ENCODE results near the gene SMAD4.
"Not testable (repeated sequence)": the region's sequence is repeated elsewhere in the genome, so short reads cannot be mapped to it uniquely, and the experiment has no call there.

Gene SMAD4

GRCh38 chr18:51029694-51030536 lies at the start of gene SMAD4:
Gene SMAD4, plus strand, starts transcription at chr18:51030213. Its CDS starts 16,834 bp downstream, at chr18:51047047.
- DNase-seq (ENCODE audit: low read depth) = peak; percentile 91

- no peak for DNase-seq (ENCODE audit: low read depth)
Measured at GRCh38 chr18:50981381-50981780, 48.6 kb upstream of the SMAD4 start.

DNA sequence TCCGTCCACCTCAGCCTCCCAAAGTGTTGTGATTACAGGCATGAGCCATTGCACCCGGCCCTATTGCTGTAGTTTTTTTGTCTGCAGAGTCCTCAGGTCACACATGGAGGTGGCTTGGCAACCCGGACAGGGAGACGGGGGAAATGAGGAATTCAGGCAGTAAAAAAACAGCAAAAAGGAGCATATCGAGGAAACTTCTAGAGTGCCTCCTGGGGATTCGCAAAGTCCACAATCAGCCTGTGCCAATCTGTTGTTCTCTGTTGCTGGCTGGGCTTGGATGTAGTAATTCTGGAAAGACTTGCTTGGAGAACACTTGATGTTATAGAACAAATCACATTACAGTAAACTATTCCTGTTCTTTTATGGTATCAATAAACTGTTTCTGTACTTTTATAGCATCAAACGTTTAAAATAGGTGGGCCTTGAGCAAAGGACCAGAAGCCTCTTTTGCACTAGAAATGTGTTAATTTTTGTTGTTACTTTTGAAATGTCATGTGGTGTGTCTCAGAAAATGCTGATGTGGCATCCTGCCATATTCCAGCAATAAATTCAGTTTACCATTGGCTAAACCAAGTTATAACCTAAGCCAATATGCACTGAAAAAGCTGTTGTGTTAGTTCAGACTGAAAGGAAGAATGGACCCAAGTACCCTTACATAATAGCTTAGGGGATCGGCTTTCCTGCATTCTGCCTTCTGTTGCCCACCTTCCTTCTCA lies 47.8 kb upstream of the SMAD4 start:
- DNase-seq (ENCODE audit: low read depth) = no peak

GRCh38 chr18:50982802-50983179 lies 47.2 kb upstream of the SMAD4 start:
- no peak for DNase-seq (ENCODE audit: low read depth)

GRCh38 chr18:50986360-50987087 lies 43.5 kb upstream of the SMAD4 start:
- DNase-seq (ENCODE audit: low read depth) = peak; percentile 79

- no peak for DNase-seq (ENCODE audit: low read depth)
Measured at GRCh38 chr18:50987261-50987660, 42.8 kb upstream of the SMAD4 start.

- no peak for DNase-seq (ENCODE audit: low read depth)
Measured at GRCh38 chr18:50989711-50990110, 40.3 kb upstream of the SMAD4 start.

- no peak for DNase-seq (ENCODE audit: low read depth)
Measured at GRCh38 chr18:50992351-50992762, 37.7 kb upstream of the SMAD4 start.

GRCh38 chr18:50994031-50994430 lies 36.0 kb upstream of the SMAD4 start:
- DNase-seq (ENCODE audit: low read depth) = no peak

GRCh38 chr18:51003174-51003573 lies 26.8 kb upstream of the SMAD4 start:
- not testable (repeated sequence) for DNase-seq (ENCODE audit: low read depth)

DNA sequence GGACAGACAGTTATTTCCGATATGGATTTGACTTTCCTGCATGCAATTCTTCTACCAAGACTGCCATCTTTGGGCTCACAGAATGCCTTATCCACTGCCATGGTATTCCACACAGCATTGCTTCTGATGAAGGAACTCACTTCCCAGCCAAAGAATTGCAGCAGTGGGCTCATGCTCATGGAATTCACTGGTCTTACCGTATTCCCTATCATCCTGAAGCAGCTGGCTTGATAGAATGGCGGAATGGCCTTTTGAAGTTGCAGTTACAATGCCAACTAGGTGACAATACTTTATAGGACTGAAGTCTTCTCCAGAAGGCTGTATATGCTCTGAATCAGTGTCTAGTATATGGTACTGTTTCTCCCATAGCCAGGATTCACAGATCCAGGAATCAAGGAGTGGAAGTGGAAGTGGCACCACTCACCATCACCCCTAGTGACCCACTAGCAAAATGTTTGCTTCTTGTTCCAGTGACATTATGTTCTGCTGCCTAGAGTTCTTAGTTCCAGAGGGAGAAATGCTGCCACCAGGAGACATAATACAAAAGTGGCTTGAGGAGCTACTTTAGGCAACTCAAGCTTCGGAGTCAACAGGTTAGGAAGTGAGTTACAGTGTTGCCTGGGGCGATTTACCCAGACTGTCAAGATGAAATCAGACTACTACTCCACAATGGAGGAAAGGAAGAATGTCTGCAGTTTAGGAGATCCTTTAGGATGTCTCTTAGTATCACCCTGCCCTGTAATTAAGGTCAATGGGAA lies 23.8 kb upstream of the SMAD4 start:
- no peak for DNase-seq (ENCODE audit: low read depth)

DNA sequence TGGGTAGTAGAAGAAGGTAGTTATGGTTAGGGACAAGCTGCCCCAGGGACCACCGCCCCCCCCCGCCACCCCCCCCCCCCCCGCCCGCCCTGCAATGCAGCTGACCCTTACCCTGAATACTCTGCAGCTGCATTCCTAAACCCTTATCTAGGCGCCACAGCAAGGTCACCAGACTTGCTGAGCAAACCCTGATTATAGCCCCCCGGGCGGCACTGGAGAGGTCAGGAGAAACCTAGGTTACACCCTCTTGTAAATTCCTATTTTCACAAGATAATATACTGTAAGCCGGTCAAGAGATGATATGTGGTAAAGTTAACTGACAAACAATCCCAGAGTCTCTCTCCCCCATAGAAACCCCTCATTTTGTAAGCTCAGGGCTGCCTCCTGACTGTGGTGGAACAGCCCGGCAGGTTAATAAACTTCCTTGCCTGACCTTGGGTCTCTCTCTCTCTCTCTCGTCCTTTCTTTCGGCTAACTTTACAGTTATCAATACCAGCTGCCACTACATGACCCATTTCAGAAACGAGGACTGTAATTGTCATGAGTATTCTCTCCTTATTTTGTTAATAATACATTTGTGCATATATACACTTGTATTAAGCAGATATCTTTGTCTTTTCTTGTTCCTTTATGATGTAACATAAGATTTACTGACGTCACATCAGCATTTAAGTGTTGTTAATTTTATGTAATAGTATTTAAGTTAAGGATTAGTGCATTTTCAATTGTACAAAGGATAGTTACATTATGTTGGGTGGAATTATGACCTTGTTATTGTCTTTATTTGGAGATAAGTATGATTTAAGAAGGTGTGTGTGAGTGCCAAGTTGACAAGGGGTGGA lies 22.8 kb upstream of the SMAD4 start:
- DNase-seq (ENCODE audit: low read depth) = no peak

DNA sequence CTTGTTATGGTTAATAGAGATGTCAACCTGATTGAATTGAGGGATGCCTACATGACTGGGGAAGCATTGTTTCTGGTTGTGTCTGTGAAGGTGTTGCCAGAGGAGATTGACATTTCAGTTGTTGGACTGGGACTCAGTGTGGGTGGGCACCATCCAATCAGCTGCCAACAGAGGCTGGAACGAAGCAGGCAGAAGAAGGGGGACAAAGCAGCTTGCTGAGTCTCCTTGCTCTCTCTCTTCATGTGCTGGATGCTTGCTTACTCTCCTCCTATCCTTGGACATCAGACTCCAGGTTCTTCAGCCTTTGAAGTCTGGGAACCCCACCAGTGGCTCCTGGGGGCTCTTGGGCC lies 22.2 kb upstream of the SMAD4 start:
- no peak for DNase-seq (ENCODE audit: low read depth)

GRCh38 chr18:51009072-51009471 lies 20.9 kb upstream of the SMAD4 start:
- DNase-seq (ENCODE audit: low read depth) = no peak

DNA sequence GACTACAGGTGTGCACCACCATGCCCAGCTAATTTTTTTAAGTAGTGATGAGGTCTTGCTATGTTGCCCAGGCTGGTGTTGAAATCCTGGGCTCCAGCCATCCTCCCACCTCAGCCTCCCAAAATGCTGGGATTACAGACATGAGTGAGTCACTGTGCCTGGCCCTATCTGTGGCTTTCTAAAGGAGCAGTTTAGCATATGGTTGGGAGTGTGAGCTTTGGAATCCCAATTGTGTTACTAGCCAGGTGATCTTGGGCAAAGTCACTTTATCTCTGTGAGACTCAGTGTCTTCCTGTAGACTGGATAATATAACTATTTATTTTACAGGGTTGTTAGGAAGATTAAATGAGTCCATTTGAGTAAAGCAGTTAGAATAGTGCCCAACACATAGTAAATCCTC lies 19.8 kb upstream of the SMAD4 start:
- no peak for DNase-seq (ENCODE audit: low read depth)

- DNase-seq (ENCODE audit: low read depth) = no peak
Measured at GRCh38 chr18:51011709-51012108, 18.3 kb upstream of the SMAD4 start.

- DNase-seq (ENCODE audit: low read depth) = no peak
Measured at GRCh38 chr18:51012441-51012840, 17.6 kb upstream of the SMAD4 start.

DNA sequence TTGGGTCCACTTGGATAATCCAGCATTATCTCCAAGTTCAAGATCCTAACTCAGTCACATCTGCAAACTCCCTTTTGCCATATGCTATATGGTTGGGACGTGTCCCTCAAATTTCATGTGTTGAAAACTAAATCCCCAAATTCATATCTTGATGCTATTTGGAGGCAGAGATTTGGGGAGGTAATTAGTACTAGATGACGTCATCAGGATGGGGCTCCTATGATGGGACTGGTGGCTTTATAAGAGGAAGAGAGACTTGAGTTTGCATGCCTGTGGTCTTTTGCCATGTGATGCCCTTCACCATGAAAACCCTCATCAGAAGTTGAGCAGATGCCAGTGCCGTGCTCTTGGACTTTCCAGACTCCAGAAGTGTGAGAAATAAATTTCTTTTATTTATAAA lies 16.8 kb upstream of the SMAD4 start:
- no peak for DNase-seq (ENCODE audit: low read depth)

DNA sequence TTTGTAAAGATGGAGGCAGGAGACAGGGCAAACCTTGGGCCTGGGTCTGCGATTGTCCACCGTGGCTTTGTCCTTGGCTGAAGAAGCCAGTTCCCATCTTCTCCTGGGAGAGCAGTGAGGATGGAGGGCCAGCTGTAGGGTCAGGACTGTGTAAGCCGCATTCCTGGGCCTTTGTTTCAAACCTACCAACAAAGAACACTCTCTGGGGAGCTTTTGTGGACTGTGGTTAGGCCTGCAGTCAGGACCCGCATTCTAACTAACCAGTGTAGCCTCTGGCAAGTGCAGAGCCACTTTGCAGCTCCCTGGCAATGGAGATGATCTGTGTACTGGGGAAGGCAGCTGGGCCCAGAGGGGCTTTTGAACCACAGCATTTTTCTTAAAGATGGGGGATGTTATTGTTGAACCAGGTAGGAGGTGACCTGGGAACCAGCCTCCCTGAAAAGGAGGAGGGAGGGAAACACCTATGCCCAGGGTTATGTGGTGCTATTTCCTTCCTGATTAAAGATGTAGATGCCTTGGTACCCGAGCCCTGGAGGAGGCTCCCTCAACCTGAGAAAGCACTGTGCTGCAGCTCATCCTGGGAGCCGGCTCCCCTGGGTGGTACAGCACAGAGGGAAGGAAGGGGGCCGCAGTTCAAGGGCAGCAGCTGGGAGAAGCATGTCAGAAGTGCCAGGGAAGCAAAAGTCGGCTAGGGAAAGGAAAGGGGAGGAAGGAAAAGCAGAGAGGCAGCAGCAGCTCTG lies 12.7 kb upstream of the SMAD4 start:
- DNase-seq (ENCODE audit: low read depth) = no peak

- no peak for DNase-seq (ENCODE audit: low read depth)
Measured at GRCh38 chr18:51020536-51020935, 9.5 kb upstream of the SMAD4 start.
